K562 (cell line): ENCODE data around the gene AFF1. TPM values are rescaled to one million over a fixed set of nuclear protein-coding genes. Genes with fewer than 3 reads are reported as not detected.

ENCODE experiments used
- ARHGAP35 ChIP-seq: fragments of 450-650 bp; IDR thresholded peaks from 2 replicates; pipeline ENCODE4 v1.6.1; 2018; ENCODE audit not compliant: partially characterized antibody
- BRCA1 ChIP-seq, 2 experiments: fragments of 450-650 bp in 1 of 2; sonication (generic) in 1 of 2; formaldehyde crosslinking in 1 of 2; IDR thresholded peaks; 2 replicates each; pipeline versions ENCODE4 v1.5.0 to v1.6.1; 2017 to 2020; ENCODE audit warnings: mild to moderate bottlenecking in 1 of 2, missing genetic modification reagents in 1 of 2
- CBX3 ChIP-seq, 2 experiments: IDR thresholded peaks; 1 replicate in 1 of 2; 2 replicates in 1 of 2; pipeline ENCODE4 v1.6.1; 2012; ENCODE audit warnings: inconsistent platforms in 2 of 2, low read length in 2 of 2, borderline replicate concordance in 1 of 2, control low read depth in 1 of 2
- ETV1 ChIP-seq: fragments of 450-650 bp; conservative IDR thresholded peaks from 2 replicates; pipeline ENCODE4 v1.6.1; 2016; ENCODE audit warnings: missing genetic modification characterization, control low read depth, low read depth, missing compliant biosample characterization
- NFIC ChIP-seq: fragments of 450-650 bp; IDR thresholded peaks from 2 replicates; pipeline ENCODE4 v1.6.1; 2017; ENCODE audit warnings: mild to moderate bottlenecking, inconsistent platforms
- RERE ChIP-seq: sonication (generic); formaldehyde crosslinking; IDR thresholded peaks from 2 replicates; pipeline ENCODE4 v1.8.0; 2023; ENCODE audit warnings: missing genetic modification reagents, mild to moderate bottlenecking, borderline replicate concordance
- SIN3B ChIP-seq: fragments of 450-650 bp; IDR thresholded peaks from 2 replicates; pipeline ENCODE4 v1.6.1; 2017; ENCODE audit warnings: low read depth, mild to moderate bottlenecking, moderate library complexity
- SMARCC2 ChIP-seq: fragments of 450-650 bp; IDR thresholded peaks from 2 replicates; pipeline ENCODE4 v1.6.1; 2017; ENCODE audit warnings: antibody characterized with exemption, moderate library complexity, mild to moderate bottlenecking, low read depth
- TCF15 ChIP-seq: fragments of 250-450 bp; sonication (Bioruptor Pico); IDR thresholded peaks from 2 replicates; pipeline ENCODE4 v1.8.0; 2022; ENCODE audit warnings: moderate library complexity, mild to moderate bottlenecking, inconsistent platforms
- TEAD1 ChIP-seq, 2 experiments: fragments of 450-650 bp in 1 of 2; sonication (generic) in 1 of 2; formaldehyde crosslinking; IDR thresholded peaks; 2 replicates each; pipeline versions ENCODE4 v1.4.0 to v1.8.0; 2020 to 2022; ENCODE audit warnings: mild to moderate bottlenecking in 2 of 2, missing genetic modification reagents in 1 of 2
- XRCC4 ChIP-seq: IDR thresholded peaks from one replicate; pipeline ENCODE4 v1.6.1; 2011; ENCODE audit not compliant: insufficient read depth, insufficient read length; ENCODE audit errors: extremely low read depth
- ZBTB11 ChIP-seq, 3 experiments: fragments of 200-800 bp in 1 of 3; fragments of 250-450 bp in 1 of 3; fragments of 450-650 bp in 1 of 3; sonication (Bioruptor Pico) in 1 of 3; sonication (Bioruptor generic) in 1 of 3; formaldehyde crosslinking in 1 of 3; IDR thresholded peaks; 2 replicates each; pipeline versions ENCODE4 v1.6.1 to v1.8.0; 2016 to 2022; ENCODE audit warnings: mild to moderate bottlenecking in 2 of 3, missing genetic modification characterization in 2 of 3, missing compliant biosample characterization in 1 of 3, moderate library complexity in 1 of 3
- ZNF696 ChIP-seq: fragments of 250-450 bp; sonication (Bioruptor Pico); conservative IDR thresholded peaks from 2 replicates; pipeline ENCODE4 v1.4.0; 2020; ENCODE audit warnings: mild to moderate bottlenecking, moderate library complexity
- polyA plus RNA-seq, 8 experiments: library from polyadenylated mRNA; depleted of rRNA in 4 of 8; stranded (reverse) in 5 of 8; unstranded in 3 of 8; fragments of >200 nt; fragmentation: Nextera tagmentation in 2 of 8; fragmentation: Illumina TruSeq in 1 of 8; extraction: Ambion mirVana in 2 of 8; extraction: Trizol in 1 of 8; gene quantifications; 2 replicates each; pipeline versions ENCODE4 v1.2.1 to v1.2.3, GENCODE V29; 2011 to 2014; ENCODE audit warnings: inconsistent platforms in 1 of 8, missing spikeins in 1 of 8
- total RNA-seq, 7 experiments: library from RNA; depleted of rRNA in 6 of 7; stranded (reverse); fragments of >200 nt in 6 of 7; fragmentation: Illumina TruSeq in 2 of 7; extraction: Trizol in 2 of 7; gene quantifications; 2 replicates each; pipeline versions ENCODE4 v1.2.1 to v1.2.3, GENCODE V29; 2011 to 2021; ENCODE audit warnings: low replicate concordance in 1 of 7
- TF ChIP-seq, protein P1 (sequence below): fragments of 200-400 bp; formaldehyde crosslinking; IDR thresholded peaks from 2 replicates; pipeline ENCODE4 v1.6.1; 2017; ENCODE audit warnings: mild to moderate bottlenecking, low read depth, low read length, moderate library complexity

Gene AFF1
- total and polyA plus RNA-seq, 9 of the 15 experiments (the other 6 are each of a cell fraction or from before 2014, with no cell fraction given), result 4.1 to 47.5 (median 17.2) TPM

DNA sequence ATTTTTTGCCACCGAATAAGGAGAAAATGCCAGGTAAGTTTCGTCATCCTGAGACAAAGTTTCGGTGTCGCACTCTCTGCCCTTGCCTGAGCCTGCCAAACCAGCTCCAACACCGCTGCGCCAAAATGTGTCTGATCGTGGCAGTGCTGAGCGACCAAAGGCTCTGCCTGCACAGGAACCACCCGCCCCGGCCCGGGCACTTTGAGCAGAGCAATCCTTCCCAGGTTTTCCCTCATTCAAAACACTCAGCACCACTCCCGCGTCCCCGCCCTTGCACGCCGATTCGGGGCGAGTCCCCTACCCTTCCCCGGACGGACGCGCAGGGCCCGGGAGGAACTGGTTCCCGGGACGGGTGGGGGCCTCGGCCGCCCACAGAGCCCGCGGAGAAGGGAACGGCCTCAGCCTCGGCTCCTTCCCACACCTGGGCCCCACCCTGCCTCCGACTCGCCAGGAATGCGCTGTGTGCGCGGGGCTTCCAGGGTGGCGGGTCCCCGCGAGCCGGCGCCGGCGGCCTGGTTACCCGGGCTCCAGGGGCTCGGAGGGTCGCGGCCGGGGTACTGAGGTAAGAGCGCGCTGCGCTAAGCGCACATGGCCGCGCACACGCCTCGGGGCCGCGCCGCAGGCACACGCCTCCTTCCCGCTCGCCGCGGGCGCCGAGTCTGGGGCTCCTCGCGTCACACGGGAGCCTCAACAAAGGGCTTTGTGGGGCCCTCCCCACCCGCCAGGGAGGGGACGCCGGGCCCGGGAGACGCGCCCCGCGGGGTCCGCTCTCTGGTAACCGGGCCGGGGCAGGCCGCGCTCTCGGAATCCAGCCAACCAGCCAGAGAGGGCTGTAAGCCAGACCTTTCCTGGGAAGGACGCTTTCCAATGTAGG lies 42.8 kb upstream of the AFF1 start, which contains the start of gene C4orf36 (continued):
- TF ChIP-seq XRCC4, result no peak
- TF ChIP-seq RERE (CRISPR knock-in tag), result no peak
- peak in 1 of 2 experiments; percentile 60; a peak in 2 of 4 replicates for TF ChIP-seq TEAD1 (CRISPR knock-in tag; IDR thresholded peaks at IDR 0.05)
- no peak for TF ChIP-seq ETV1 (tag)
- TF ChIP-seq BRCA1 (IDR thresholded peaks at IDR 0.05), result no peak
- TF ChIP-seq BRCA1 (CRISPR knock-in tag; IDR thresholded peaks at IDR 0.05), result no peak
- TF ChIP-seq TCF15, result no peak
- TF ChIP-seq, protein P1, sequence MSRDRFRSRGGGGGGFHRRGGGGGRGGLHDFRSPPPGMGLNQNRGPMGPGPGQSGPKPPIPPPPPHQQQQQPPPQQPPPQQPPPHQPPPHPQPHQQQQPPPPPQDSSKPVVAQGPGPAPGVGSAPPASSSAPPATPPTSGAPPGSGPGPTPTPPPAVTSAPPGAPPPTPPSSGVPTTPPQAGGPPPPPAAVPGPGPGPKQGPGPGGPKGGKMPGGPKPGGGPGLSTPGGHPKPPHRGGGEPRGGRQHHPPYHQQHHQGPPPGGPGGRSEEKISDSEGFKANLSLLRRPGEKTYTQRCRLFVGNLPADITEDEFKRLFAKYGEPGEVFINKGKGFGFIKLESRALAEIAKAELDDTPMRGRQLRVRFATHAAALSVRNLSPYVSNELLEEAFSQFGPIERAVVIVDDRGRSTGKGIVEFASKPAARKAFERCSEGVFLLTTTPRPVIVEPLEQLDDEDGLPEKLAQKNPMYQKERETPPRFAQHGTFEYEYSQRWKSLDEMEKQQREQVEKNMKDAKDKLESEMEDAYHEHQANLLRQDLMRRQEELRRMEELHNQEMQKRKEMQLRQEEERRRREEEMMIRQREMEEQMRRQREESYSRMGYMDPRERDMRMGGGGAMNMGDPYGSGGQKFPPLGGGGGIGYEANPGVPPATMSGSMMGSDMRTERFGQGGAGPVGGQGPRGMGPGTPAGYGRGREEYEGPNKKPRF, result no peak
- TF ChIP-seq ZBTB11 (CRISPR knock-in tag; IDR thresholded peaks at IDR 0.05), result no peak
- peak; percentile 76 for TF ChIP-seq NFIC
- TF ChIP-seq ZNF696, result no peak
- no peak for TF ChIP-seq CBX3 (IDR thresholded peaks at IDR 0.05; ENCODE audit: borderline replicate concordance in 1 of 2, low read length in 2 of 2)
- TF ChIP-seq SMARCC2, result no peak
- TF ChIP-seq SIN3B, result no peak
- TF ChIP-seq ARHGAP35, result no peak
